Activated naive CD8-positive, alpha-beta T cell treated with anti-CD3 and anti-CD28 coated beads, Interleukin-2, amount 10 ng/mL, durations not matched to agents 7 days and 5 days (primary cell): Measurements from ENCODE around the gene THOC6. TPM values are rescaled to one million over a fixed set of nuclear protein-coding genes. Genes with fewer than 3 reads are reported as not detected.

Experiments used
- ATAC-seq: fragments of 150-1000 bp; cut with Tn5 transposase; one replicate; pipeline ENCODE4 v1.10.0; 2021; ENCODE audit warnings: low read depth, moderate library complexity
- POLR2A ChIA-PET: fragments of 350-600 bp; sonication (Branson Sonifier 250); formaldehyde crosslinking; loops from one replicate; lab custom pipeline; 2021; ENCODE audit warnings: antibody characterized with exemption; lab: Charles Lee
- DNase-seq: peaks from one replicate; pipeline ENCODE4 v3.0.0; 2021
- H3K27ac Mint-ChIP-seq: one replicate; pipeline ENCODE4 v1.8.0; 2022; ENCODE audit warnings: mild to moderate bottlenecking, mixed read lengths
- H3K27me3 Mint-ChIP-seq: one replicate; pipeline ENCODE4 v1.8.0; 2022; ENCODE audit warnings: mild to moderate bottlenecking, moderate library complexity, mixed read lengths
- H3K36me3 Mint-ChIP-seq: one replicate; pipeline ENCODE4 v1.8.0; 2021; ENCODE audit warnings: mild to moderate bottlenecking, mixed read lengths
- H3K4me1 Mint-ChIP-seq: one replicate; pipeline ENCODE4 v1.8.0; 2021; ENCODE audit warnings: mixed read lengths
- H3K4me3 Mint-ChIP-seq: one replicate; pipeline ENCODE4 v1.8.0; 2022; ENCODE audit warnings: mild to moderate bottlenecking, moderate library complexity, mixed read lengths
- H3K9me3 Mint-ChIP-seq: one replicate; pipeline ENCODE4 v1.8.0; 2021; ENCODE audit warnings: mixed read lengths
- total RNA-seq, 2 experiments: library from RNA; stranded (reverse); gene quantifications; one replicate each; pipeline ENCODE4 v1.2.3, GENCODE V29; 2021

The THOC6 gene
- total RNA-seq, 2 experiments from 2014 or later = 36.3 to 36.9 TPM

GRCh38 chr16:3022684-3023414 is 986 bp upstream of the THOC6 start:
- no peaks in the 10 kb centered on the region for H3K9me3 Mint-ChIP-seq
- peaks cover 10% of the 10 kb centered on the region for H3K36me3 Mint-ChIP-seq
- DNase-seq = no peak
- H3K4me1 Mint-ChIP-seq = peaks cover 36% of the 10 kb centered on the region
- H3K4me3 Mint-ChIP-seq = peak overlapping the region; percentile 87
- peaks cover 16% of the 10 kb centered on the region for H3K27me3 Mint-ChIP-seq
- H3K27ac Mint-ChIP-seq = peak overlapping the region; percentile 87
- no peak for ATAC-seq
- POLR2A ChIA-PET = interaction anchor here (1.0 to 2.3 kb wide), 7 partner anchors 15 to 140 kb away, joined by 3 to 8 read pairs (median 5); partner anchors contain the start of genes FLYWCH2, IL32 and PKMYT1

GRCh38 chr16:3023415-3023668 is 493 bp upstream of the THOC6 start:
- ATAC-seq (no peak), DNase-seq (no peak)
- Mint-ChIP-seq H3K4me1 (peaks cover 34% of the 10 kb centered on the region), H3K9me3 (no peaks in the 10 kb centered on the region), H3K36me3 (peaks cover 10% of the 10 kb centered on the region), H3K27me3 (peaks cover 15% of the 10 kb centered on the region), H3K27ac (peak overlapping the region; percentile 87), H3K4me3 (peak overlapping the region; percentile 87)
- POLR2A ChIA-PET = interaction anchor here (1.0 to 2.2 kb wide), 8 partner anchors 16 to 141 kb away, joined by 3 to 9 read pairs (median 5); partner anchors contain the start of genes FLYWCH2, IL32 and PKMYT1

- POLR2A ChIA-PET = interaction anchor here (0.6 to 1.6 kb wide), 4 partner anchors 8 to 45 kb away, joined by 3 to 9 read pairs (median 4); partner anchors contain the start of gene PKMYT1
- DNase-seq = no peak
- no peak for ATAC-seq
- peaks cover 3% of the 10 kb centered on the region for H3K27me3 Mint-ChIP-seq
- peaks cover 41% of the 10 kb centered on the region for H3K4me1 Mint-ChIP-seq
- no peak overlapping the region for H3K4me3 Mint-ChIP-seq
- peaks cover 10% of the 10 kb centered on the region for H3K36me3 Mint-ChIP-seq
- H3K9me3 Mint-ChIP-seq = no peaks in the 10 kb centered on the region
- H3K27ac Mint-ChIP-seq = no peak overlapping the region
Observed at GRCh38 chr16:3025032-3026002, 1.5 kb downstream of the THOC6 start.

- Mint-ChIP-seq H3K4me3 (no peak overlapping the region), H3K27ac (no peak overlapping the region), H3K4me1 (peaks cover 40% of the 10 kb centered on the region), H3K27me3 (peaks cover 3% of the 10 kb centered on the region), H3K36me3 (peaks cover 10% of the 10 kb centered on the region), H3K9me3 (no peaks in the 10 kb centered on the region)
- DNase-seq (no peak), ATAC-seq (no peak)
- POLR2A ChIA-PET = interaction anchor here (1.2 kb wide), 1 partner anchor 13 kb away, joined by 3 read pairs; no protein-coding TSS in a partner anchor
Observed at GRCh38 chr16:3026003-3026378, 2.2 kb downstream of the THOC6 start.

GRCh38 chr16:3026609-3027488 is 3.0 kb downstream of the THOC6 start:
- peaks cover 10% of the 10 kb centered on the region for H3K36me3 Mint-ChIP-seq
- H3K27me3 Mint-ChIP-seq = peaks cover 4% of the 10 kb centered on the region
- no peak for DNase-seq
- H3K4me1 Mint-ChIP-seq = peaks cover 36% of the 10 kb centered on the region
- ATAC-seq = no peak
- no peak overlapping the region for H3K27ac Mint-ChIP-seq
- H3K9me3 Mint-ChIP-seq = no peaks in the 10 kb centered on the region
- H3K4me3 Mint-ChIP-seq = no peak overlapping the region
- POLR2A ChIA-PET = interaction anchor here (1.2 to 7.0 kb wide), 6 partner anchors 12 to 56 kb away, joined by 3 to 105 read pairs (median 6); partner anchors contain the start of genes MMP25 and PKMYT1

- Mint-ChIP-seq H3K4me1 (peaks cover 30% of the 10 kb centered on the region), H3K9me3 (no peaks in the 10 kb centered on the region), H3K36me3 (peaks cover 10% of the 10 kb centered on the region), H3K27me3 (peaks cover 9% of the 10 kb centered on the region), H3K4me3 (no peak overlapping the region), H3K27ac (no peak overlapping the region)
- POLR2A ChIA-PET = interaction anchor here (0.6 to 7.0 kb wide), 10 partner anchors 16 to 131 kb away, joined by 3 to 105 read pairs (median 4); partner anchors contain the start of genes MMP25, PKMYT1 and ZNF213
- ATAC-seq = no peak
- DNase-seq = no peak
Observed at GRCh38 chr16:3027489-3027795, 3.6 kb downstream of the THOC6 start.

GRCh38 chr16:3027983-3028715 is 4.3 kb downstream of the THOC6 start:
- no peaks in the 10 kb centered on the region for H3K9me3 Mint-ChIP-seq
- peaks cover 27% of the 10 kb centered on the region for H3K4me1 Mint-ChIP-seq
- peak; percentile 93 for DNase-seq
- H3K27ac Mint-ChIP-seq = peak overlapping the region; percentile 61
- POLR2A ChIA-PET = interaction anchor here (0.5 to 7.0 kb wide), 13 partner anchors 15 to 140 kb away, joined by 3 to 105 read pairs (median 4); partner anchors contain the start of genes MMP25, PKMYT1 and ZNF213
- H3K36me3 Mint-ChIP-seq = peaks cover 10% of the 10 kb centered on the region
- peak; percentile 28 for ATAC-seq
- H3K4me3 Mint-ChIP-seq = peak overlapping the region; percentile 81
- peaks cover 16% of the 10 kb centered on the region for H3K27me3 Mint-ChIP-seq

- peak overlapping the region; percentile 81 for H3K4me3 Mint-ChIP-seq
- DNase-seq (peak; percentile 56), ATAC-seq (no peak)
- peaks cover 22% of the 10 kb centered on the region for H3K27me3 Mint-ChIP-seq
- POLR2A ChIA-PET = interaction anchor here (0.5 to 7.0 kb wide), 13 partner anchors 9 to 141 kb away, joined by 3 to 105 read pairs (median 6); partner anchors contain the start of genes IL32, MMP25, PKMYT1 and TNFRSF12A
- peaks cover 10% of the 10 kb centered on the region for H3K36me3 Mint-ChIP-seq
- H3K27ac Mint-ChIP-seq = peak overlapping the region; percentile 68
- H3K4me1 Mint-ChIP-seq = peaks cover 26% of the 10 kb centered on the region
- H3K9me3 Mint-ChIP-seq = no peaks in the 10 kb centered on the region
Observed at GRCh38 chr16:3028716-3029319, 5.0 kb downstream of the THOC6 start.

- DNase-seq (peak; percentile 78), ATAC-seq (peak; percentile 66)
- Mint-ChIP-seq H3K4me3 (peak overlapping the region; percentile 81), H3K36me3 (peaks cover 10% of the 10 kb centered on the region), H3K4me1 (peaks cover 27% of the 10 kb centered on the region), H3K27ac (peak overlapping the region; percentile 81), H3K27me3 (peaks cover 27% of the 10 kb centered on the region), H3K9me3 (no peaks in the 10 kb centered on the region)
- POLR2A ChIA-PET = interaction anchor here (0.7 to 7.0 kb wide), 14 partner anchors 8 to 129 kb away, joined by 4 to 105 read pairs (median 6); partner anchors contain the start of genes IL32, MMP25, PKMYT1 and TNFRSF12A
Observed at GRCh38 chr16:3029491-3030221, 5.8 kb downstream of the THOC6 start.

GRCh38 chr16:3030222-3031212 is 6.7 kb downstream of the THOC6 start:
- POLR2A ChIA-PET = interaction anchor here (0.9 to 7.0 kb wide), 15 partner anchors 9 to 128 kb away, joined by 3 to 105 read pairs (median 5); partner anchors contain the start of genes IL32, MMP25 and TNFRSF12A
- ATAC-seq (no peak), DNase-seq (no peak)
- H3K36me3 Mint-ChIP-seq = peaks cover 10% of the 10 kb centered on the region
- H3K9me3 Mint-ChIP-seq = no peaks in the 10 kb centered on the region
- H3K4me1 Mint-ChIP-seq = peaks cover 27% of the 10 kb centered on the region
- H3K27ac Mint-ChIP-seq = peak overlapping the region; percentile 81
- peak overlapping the region; percentile 81 for H3K4me3 Mint-ChIP-seq
- H3K27me3 Mint-ChIP-seq = peaks cover 35% of the 10 kb centered on the region
